PC-3 (cell line): ENCODE data around the gene RFTN1.

ENCODE experiments used
- EZH2 ChIP-seq: fragments of 300-600 bp; sonication (generic); IDR thresholded peaks from one replicate; pipeline ENCODE4 v1.6.1; 2017; ENCODE audit warnings: antibody characterized with exemption, mild to moderate bottlenecking, low read length; ENCODE audit not compliant: unreplicated experiment
- EZH2phosphoT487 ChIP-seq: fragments of 300-600 bp; sonication (generic); IDR thresholded peaks from 2 replicates; pipeline ENCODE4 v1.6.1; 2018; ENCODE audit warnings: mild to moderate bottlenecking, antibody characterized with exemption, low read length, borderline replicate concordance
- TF ChIP-seq, protein P1 (sequence below): fragments of 300-600 bp; sonication (generic); conservative IDR thresholded peaks from 2 replicates; pipeline ENCODE4 v1.5.1; 2017; ENCODE audit warnings: antibody characterized with exemption, low read depth, mild to moderate bottlenecking, low read length

DNA sequence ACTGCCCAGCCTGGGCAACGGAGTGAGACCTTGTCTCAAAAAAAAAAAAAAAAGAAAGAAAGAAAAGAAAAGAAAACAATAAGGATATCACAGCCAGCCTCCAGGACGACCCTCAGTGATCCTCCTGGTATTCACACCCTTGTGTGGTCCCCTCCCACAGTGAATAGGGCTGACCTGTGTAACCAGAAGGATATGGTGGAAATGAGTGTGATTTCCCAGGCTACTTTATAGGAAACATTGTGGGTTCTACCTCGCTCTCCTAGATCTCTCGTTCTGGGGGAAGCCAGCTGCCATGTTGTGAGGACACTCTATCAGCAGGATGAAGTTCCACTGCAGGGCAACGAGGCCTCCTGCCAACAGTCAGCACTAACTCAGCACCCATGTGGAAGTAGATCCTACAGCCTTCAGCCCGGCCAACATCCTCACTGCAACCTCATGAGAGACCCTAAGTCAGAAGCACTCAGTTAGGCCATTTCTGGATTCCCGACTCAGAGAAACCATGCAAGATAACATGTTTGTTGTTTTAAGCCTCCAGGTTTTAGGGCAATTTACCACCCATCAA, 11.1 kb downstream of the RFTN1 start:
- TF ChIP-seq EZH2 (no peak), EZH2phosphoT487 (no peak)
- TF ChIP-seq, protein P1, sequence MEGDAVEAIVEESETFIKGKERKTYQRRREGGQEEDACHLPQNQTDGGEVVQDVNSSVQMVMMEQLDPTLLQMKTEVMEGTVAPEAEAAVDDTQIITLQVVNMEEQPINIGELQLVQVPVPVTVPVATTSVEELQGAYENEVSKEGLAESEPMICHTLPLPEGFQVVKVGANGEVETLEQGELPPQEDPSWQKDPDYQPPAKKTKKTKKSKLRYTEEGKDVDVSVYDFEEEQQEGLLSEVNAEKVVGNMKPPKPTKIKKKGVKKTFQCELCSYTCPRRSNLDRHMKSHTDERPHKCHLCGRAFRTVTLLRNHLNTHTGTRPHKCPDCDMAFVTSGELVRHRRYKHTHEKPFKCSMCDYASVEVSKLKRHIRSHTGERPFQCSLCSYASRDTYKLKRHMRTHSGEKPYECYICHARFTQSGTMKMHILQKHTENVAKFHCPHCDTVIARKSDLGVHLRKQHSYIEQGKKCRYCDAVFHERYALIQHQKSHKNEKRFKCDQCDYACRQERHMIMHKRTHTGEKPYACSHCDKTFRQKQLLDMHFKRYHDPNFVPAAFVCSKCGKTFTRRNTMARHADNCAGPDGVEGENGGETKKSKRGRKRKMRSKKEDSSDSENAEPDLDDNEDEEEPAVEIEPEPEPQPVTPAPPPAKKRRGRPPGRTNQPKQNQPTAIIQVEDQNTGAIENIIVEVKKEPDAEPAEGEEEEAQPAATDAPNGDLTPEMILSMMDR = no peak
